Iris pigment epithelial cell (primary cell): ENCODE data around the gene GALNT17.

Source experiments
- DNase-seq: peaks from one replicate; pipeline ENCODE4 v3.0.0-alpha.2; 2011; ENCODE audit warnings: low read depth

Gene GALNT17

DNA sequence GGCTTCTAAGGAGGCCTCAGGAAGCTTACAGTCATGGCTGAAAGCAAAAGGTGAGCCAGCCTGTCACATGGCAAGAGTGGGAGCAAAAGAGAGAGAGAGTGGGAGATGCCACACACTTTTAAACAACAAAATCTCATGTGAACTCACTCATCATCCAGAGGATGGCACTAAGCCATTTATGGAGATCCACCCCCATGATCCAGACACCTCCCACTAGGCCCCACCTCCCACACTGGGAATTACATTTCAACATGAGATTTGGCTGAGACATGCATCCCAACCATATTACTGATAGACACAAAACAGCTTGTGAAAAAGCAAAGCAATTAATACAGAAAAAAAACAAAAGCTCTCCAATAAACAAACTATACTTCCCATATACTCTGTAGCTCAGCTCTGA is 210.3 kb downstream of the GALNT17 start:
- DNase-seq = no peak

DNA sequence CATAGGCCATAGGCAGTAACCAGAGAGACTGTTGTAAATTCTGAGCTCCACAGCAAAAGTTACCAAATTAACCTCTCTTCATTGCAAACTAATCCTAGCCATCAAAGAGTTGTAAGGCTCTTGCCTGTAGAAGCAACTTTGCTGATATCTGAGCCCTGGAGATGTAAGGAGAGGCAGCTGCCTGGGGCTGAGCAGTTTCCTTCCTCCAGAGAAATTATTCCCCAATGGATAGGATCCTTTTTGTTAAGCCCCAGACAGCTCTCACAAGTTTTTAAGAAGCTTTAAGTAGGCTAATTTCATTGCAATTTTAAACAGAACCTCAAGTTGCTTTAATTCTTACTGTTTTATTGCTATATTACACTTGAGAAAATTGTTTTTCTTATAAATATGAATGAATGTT is 211.1 kb downstream of the GALNT17 start:
- no peak for DNase-seq

DNA sequence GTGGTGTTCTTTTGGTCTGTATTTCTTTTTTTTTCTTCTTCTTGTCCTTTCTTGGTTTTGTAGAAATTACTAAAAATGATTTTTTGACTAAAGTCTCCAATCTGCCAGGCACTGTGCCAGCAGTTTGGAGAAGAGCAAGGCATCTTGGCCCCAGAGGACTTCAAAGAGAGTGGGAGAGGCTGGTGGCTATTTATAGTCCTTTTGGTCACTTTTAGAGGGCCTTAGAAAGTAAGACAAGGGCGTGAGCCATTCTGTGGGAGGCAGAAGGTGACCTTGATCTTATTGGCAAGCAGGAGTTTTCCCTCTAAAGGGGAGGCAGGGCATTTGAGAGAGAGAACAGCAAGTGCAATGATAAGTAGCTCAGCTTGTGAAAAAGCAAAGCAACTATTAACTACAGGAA is 211.9 kb downstream of the GALNT17 start:
- no peak for DNase-seq

DNA sequence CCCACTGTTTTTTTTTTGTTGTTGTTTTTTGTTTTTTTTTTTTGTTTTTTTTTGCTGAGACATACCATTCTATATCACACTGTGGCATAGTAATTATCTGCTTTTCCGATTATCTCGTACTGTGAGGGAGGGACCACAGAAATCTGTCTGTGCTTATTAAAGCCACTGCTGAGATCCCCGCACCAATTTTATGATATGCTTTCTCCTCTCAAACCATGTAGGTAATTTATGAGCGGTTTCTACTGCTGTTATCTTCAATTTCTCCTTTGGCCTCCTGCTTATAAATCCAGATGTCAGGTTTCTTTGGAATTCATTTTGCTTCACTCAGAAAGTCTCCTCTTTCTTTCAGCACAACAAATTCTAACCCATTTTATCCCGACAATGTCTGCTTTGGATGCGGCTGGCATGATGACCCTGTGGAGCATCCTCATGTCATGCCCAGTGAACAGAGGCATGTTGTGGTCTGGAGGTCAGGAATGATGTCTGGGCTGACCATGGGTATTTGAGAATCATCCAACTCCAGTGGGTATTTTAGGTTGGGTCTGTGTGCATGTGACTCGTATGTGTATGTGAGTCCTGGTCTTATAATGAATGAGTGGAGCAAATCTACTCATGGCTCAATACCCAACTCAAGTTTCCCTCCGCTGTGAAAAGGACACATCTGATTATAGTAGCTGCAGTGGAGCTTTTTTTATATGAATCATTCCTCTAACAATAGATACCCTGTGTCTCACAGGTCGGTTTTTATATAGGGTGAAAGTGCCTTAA is 213.4 kb downstream of the GALNT17 start:
- DNase-seq = no peak

DNA sequence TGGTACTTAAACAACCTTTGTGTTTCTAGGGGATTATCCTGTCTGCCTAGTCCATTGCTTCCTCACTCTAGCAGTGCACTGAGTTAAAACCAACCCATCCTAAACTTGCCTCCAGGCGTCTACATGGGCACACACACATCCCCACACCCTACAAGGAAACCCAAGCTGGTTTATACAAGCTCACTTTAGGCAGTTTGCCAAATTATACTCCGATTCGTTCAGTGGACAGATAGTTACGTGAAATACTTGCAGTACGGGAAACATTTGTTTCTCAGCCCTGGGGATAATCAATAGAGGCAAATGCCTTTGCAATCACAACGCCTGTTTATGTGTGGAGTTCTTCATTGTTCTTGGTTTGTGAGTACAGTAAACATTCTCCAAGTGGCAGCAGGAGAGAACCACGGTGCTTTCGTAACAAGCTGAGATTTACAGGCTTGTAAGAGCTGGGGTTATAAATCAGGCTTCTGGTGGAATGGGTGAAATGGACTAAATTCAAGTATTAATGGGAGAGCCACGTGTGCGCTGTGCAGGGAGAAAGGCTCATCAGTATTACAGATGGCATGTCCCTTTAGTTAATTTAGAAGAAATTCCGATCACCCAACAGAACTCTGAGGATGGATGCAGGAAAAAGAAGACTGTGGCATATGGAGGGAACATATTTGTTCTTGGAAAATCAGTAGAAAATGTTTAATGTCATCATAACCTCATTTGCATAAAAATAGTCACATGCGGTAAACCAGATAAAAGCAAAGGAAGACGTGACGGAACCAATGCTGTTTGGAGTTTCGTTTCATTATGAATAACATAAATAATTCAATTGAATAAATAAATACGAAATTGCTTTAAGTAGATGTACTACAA is 217.1 kb downstream of the GALNT17 start:
- DNase-seq = no peak

DNA sequence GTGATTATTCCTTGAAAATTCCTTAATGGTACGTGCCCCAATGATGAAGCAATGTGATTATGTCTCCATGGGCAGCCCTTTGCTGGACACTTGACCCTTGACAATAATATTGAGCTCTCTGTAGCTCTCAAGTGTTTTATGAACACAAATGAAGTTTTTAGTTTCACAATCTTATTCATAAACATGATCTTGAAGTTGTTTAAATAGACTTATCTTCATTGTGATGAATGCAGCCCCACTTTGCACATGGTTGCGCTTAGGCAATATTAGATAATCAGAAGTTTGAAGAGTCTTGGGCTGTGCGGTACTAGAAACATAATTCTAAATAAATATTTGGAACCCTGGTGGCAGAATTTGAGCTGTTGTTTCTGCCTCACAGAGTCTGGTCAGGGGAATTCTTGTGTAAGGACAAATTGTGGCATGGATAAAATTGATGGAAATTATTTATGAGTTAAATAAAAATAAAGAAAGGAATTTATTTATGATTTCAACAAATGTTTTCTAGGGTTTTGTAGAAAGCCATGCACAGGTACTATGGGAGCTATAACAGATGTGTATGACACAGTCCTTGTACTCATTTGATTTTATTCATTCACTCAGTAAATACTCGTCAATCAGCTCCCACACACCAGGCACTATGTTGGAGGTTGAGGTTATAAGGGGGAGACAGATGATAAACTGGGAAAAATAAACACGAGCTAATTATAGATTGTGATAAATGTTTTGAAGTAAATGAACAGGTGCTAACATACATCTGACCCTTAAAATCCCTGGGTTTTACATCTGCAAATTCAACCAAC is 217.9 kb downstream of the GALNT17 start:
- no peak for DNase-seq

DNA sequence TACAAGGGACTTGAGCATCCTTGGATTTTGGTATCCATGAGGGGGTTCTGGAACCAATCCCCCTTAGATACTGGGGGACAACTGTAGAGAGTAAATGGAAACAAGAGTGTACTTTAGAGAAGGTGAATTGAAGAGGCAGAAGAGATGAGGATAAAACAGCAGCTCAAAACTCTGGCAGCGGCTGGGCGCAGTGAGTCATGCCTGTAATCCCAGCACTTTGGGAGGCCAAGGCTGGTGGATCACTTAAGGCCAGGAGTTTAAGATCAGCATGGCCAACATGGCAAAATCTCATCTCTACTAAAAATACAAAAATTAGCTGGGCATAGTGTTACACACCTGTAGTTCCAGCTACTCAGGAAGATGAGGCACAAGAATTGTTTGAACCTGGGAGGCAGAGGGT is 218.7 kb downstream of the GALNT17 start:
- no peak for DNase-seq

DNA sequence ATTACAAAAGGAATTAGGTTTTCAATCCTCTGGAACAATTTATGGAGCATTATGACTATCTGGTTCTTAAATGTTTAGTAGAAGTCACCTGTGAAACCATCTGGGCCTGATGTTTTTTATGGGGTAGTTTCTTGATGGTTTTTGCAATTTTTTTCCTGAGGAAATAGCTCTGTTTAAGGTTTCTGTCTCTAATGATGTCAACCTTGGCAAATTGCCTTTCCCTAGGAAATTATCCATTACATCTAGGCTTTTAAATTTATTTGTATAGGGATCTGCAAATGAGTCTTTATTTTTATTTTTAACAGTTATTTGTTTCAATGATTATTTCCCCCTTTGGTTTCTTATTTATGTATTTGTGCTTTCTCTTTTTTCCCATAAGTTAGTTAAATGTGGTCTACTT is 222.8 kb downstream of the GALNT17 start:
- no peak for DNase-seq

DNA sequence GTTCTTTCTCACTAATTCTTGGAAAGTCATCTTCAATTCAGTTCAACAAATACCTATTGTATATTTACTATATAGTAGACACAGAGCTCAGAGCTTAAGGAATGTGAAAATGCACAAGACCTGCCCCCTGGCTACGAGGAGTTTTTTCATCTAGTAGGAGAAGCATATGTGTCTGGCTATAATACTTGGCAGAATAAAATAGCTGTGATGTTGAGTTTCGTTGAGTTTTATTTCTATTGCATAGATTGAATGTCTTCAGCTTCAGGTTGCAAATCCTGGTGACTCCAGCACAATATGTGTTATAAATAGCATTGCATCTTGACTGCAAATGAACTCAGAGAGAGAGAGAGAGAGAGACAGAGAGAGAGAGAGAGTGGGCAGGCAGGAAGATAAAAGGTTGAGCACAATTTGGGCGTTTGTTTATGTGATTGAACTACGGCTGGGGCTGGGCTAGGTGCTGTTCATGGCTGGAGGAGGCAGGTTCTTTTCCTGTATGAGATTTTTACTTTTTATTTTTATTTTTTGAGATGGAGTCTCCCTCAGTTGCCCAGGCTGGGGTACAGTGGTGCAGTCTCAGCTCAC is 229.6 kb downstream of the GALNT17 start:
- DNase-seq = no peak

DNA sequence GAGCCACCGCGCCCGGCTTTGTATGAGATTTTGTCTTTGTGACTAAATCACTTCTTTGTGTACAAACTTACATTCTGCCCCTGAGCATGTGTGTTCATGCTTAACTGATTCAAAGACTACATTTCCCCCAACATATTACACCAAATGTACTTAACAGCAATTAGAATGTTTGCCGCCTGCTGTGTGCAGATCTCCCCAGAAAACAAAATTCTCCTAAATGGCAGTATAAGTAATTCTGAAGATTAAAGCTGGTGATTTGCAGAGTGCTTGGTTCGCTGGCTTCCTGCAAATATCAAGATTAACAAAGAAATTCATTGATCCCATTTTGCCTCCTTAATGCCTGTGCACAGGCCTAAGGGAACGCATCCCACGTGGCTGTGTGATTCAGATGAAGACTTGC is 230.3 kb downstream of the GALNT17 start:
- no peak for DNase-seq

DNA sequence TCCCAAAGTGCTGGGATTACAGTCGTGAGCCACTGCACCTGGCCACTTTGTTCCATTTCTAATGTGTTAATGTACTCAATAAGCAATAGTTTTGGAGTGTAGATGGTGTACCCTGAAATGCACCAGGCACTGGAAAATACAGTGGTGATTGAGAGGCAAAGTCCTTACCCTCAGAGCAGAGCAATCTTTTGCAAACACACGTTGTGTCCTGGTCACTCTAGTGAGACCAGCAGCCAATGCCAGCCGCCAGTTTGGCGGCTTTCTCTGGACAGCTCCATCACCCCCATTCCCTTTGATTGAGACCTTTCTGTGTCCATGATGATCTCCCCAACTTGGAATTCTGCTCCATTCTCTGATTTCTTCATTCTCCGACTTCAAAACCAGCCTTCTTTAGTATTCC is 231.3 kb downstream of the GALNT17 start:
- DNase-seq = no peak

DNA sequence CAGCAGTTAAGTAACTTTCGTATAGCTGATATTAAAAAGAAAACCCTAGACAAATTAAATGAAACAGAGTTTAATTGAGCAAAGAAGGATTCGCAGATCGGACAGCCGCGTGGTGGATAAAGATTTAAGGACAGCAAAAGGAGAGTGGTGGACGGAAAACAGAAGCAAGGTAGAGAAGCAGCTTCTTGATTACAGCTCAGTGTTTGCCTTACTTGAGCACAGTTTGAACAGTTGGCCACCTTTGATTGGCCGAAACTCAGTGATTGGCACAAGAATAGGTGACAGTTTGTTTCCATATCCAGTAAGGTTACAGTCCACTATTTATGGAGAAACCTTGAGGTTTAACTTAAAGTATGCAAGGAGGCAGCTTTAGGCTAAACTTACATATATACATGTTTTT is 231.7 kb downstream of the GALNT17 start:
- no peak for DNase-seq

DNA sequence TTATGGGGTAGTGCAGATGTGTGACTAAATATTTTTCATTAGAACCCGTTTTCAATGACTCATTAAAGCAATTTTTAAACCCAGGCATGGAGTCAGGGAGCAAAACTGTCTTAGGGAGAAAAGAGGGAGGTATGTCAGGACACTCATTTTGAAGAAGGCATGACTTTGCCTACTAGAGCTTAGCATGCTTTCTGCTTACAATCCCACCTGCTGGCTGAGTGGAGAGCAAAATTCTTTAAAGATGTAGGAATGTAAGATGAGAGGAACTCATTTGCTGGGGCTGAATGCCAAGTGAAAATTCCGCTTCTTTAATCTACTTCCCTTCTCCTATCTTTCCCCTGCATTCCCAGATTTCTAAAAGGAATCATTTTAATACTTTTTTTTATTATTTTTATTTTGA is 232.6 kb downstream of the GALNT17 start:
- no peak for DNase-seq

DNA sequence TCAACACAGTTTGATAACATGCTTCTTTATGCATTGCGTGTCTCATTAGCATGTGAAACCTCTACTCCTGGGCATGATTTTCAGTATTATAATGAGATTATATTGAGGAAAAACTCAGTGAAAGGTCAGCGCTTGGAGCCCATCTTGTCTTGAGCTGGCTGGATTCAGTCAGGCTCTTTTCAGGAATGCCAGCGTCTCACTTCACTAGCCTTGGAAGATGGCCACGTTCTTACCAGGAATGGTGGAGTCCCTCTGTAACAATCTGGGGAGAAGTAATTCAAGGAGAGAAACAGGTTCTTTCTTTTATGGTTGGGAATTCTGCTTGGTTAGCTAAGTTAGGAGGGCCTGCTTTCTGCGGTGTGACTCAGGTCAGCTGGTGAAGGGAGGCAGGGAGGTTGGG is 241.0 kb downstream of the GALNT17 start:
- DNase-seq = no peak

DNA sequence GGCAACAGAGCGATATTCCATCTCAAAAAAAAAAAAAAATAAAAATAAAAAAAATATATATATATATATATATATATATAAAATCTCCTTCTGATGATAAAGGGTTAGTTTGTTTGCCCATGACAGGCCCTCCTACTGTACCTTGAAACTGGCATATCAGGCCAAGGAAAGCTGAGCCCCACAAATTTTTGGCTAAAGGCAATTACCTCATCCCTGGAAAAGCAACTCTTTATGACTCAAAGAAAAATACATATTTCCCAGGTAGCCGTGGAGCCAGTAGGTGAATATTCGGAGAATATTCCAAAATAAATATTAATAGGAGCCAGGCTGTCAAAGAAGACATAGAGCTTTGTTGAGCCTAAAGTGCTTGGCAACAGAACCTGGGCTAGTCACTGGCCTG is 245.1 kb downstream of the GALNT17 start:
- no peak for DNase-seq

DNA sequence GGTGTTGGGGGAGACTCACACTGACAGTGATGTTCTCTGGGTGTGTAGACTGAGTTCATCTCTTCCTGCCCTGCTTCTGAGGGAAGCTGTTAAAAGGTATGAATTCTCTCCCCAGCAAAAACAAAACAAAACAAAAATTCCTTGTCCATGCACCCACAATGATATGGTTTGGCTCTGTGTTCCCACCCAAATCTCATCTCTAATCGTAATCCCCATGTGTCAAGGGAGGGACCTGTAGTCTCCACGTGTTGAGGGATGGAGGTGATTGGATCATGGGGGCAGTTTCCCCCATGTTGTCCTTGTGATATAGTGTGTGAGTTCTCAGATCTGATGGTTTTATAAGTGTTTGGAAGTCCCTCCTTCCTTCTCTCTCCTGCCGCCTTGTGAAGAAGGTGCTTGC is 245.5 kb downstream of the GALNT17 start:
- no peak for DNase-seq

DNA sequence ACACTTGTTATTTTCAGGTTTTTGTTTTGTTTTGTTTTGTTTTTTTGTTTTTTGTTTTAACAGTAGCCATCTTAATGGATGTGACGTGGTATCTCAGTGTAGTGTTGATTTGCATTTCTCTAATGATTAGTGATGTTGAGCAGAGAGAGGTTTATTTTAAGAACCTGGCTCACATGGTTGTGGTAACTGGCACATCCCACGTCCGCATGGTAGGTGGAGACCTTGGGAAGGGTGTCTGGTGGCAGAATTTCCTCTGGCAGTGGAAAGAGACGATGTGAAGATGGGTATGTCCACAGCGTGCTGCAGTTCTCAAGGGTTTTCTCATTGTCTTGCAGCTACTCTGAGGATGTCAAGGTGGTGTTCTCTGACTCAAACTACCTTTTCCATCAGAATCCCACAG is 252.2 kb downstream of the GALNT17 start:
- DNase-seq = no peak

DNA sequence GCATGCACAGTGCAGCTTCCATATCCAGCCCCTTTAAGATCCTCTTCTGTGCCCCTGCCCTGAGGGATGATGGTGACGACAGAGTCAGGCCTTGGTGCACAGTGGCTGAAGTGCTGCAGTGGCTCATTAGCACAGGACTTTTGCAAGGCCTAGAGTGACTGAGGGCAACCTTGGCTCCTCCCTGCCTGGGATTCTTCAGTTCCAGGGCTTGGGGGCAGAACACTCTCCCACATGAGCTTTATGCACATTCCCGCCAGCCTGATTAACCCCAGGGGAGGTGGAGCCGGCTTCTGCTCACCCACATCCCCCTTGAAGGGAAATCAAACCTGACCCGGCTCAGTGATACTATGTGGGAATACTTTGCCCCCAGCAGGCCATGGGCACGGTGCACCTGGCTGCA is 253.4 kb downstream of the GALNT17 start:
- no peak for DNase-seq

DNA sequence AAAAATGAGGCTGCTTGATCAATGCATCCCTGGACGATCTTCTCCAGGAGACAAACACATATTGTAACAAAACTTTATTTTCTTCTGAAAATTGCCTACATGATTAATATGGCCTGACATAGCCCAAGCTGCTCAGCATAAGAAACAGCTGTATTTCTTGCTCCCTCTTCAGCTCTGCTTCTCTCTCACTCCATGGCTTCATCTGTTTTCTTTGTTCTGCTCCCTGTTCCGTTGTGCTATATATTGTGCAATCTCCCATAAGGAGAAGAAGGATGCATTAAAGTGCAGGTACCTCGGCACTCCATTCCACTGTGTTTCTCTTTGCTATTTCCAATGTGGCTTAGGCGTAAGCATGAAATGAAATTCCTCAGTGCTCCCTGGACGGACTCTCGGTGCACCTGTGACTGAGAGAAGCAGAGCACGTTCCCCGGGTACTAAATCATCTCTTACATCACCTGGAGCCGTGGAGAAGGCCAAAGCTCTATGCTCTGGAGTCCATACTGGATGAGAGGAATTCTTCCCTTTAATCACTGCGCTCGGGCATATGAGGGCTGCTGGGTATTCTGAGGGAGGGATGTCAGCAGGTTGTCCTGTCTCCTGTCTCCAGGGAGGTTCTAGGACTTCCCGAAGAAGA is 254.3 kb downstream of the GALNT17 start:
- no peak for DNase-seq

DNA sequence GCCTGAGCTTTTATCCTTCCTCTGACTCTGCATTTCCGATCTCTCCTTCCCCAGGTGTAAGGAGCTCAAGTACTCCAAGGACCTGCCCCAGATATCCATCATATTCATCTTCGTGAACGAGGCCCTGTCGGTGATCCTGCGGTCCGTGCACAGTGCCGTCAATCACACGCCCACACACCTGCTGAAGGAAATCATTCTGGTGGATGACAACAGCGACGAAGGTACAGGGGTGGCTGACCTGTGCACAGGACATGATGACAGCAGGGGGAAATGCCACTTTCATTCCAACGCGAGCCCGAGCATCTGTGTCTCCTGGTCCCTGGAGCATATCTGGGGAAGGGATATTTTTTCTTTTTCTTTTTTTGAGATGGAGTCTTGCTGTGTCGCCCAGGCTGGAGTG is 256.2 kb downstream of the GALNT17 start:
- DNase-seq = no peak

DNA sequence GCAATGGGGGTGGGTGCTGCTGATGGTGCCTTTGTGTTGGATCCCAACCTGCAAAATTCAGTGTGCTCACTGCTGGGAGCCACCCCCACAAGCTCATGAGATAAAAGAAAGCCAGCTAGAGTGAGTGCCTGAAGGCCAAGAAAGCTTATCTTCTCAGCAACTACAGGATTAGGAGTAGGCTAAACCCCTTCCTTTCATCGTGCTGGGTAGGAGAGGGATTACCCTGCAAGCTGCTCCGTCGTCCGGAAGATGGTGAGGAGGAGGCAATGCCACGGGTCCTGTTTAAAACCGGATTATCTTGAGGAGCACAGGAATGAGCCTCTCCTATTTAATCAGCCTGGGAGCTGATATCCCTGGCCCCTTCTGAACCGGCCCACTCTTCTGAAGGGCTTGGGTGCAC is 258.0 kb downstream of the GALNT17 start:
- no peak for DNase-seq

DNA sequence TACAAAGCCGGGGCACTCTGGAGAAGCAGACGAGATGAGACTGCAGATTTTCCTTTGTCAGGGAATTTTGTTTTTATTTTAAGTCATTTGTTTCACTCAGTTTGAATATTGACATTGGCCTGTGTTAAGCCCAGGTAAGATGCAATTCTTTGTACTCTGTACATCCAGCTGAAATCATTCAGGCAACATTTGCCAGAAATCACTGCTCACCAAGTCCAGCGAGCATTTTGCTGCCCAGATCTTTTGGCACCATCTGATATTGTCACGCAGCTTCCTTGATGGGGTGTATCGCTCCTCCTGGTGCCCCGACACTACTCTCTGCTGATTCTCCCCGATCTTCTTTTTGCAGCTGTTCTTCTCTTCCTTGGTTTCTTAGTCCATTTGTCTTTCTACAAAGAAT is 261.7 kb downstream of the GALNT17 start:
- DNase-seq = no peak
